NCI-H2171 treated with DMSO at 0.1 percent for 48 hours (cell line): ENCODE data around the gene LTA4H.

Experiments used
- DNase-seq: peaks from one replicate; lab custom pipeline; 2025; lab: John Stamatoyannopoulos, UW

LTA4H gene

GRCh38 chr12:95959107-95959506, 76.3 kb downstream of the LTA4H start:
- DNase-seq, result peak; percentile 60

GRCh38 chr12:95956557-95957145, 78.7 kb downstream of the LTA4H start:
- no peak for DNase-seq

DNA sequence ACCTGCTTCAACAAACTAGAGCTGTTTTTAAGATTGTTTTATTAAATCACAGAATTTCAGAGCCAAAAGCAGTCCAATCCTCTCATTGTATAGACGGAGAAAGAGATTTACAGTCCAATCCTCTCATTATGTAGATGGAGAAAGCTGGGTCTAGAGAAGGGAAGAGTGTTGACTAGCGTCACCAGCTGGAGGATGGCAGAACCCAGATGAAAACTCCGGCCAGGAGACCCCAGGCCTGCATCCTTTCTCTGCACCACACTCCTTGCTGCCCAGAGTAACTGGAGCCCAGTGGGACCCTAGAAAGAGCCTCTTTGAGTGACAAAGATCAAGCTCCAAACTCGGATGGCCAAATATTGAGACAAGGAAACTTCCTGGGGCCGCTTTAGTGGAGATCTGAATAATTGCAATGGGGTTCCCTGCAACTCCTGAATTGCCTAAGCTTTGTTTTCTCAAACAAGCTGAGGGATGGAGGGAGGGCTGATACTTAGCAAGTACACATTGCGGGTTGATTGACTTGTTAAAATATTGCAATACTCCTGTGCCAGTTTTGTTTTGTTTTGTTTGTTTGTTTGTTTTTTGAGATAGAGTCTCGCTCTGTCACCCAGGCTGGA, 79.7 kb downstream of the LTA4H start:
- DNase-seq, result no peak

DNA sequence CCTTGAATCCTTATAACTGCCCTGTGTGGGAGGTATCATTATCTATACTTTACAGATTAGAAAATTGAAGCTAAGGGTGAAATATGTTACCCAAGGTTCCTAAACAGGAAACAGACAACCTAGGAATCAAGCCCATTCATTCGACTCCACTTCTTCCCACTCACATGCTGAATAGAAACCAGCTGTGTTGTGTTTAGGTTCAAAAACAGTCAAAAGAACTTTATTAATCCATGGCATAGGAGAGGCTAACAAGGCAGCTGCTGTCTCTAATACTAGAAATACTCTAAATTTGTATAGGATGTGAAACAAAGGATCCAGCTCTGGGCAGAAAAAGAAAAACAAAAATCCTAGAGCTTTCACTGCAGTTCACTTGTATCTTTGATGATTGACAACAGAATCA, 82.4 kb downstream of the LTA4H start:
- no peak for DNase-seq

GRCh38 chr12:95951515-95951914, 83.9 kb downstream of the LTA4H start:
- DNase-seq, result peak; percentile 3
